ENCODE results near the gene E2F1.
"Not testable (repeated sequence)": the region's sequence is repeated elsewhere in the genome, so short reads cannot be mapped to it uniquely, and the experiment has no call there.

The E2F1 gene

GRCh38 chr20:33710681-33711445 lies 24.7 kb upstream of the E2F1 start:
- no peak for DNase-seq (ENCODE audit: low read depth in 2 of 2)

GRCh38 chr20:33709905-33710541 lies 23.8 kb upstream of the E2F1 start:
- DNase-seq (ENCODE audit: low read depth in 2 of 2) = no peak

DNA sequence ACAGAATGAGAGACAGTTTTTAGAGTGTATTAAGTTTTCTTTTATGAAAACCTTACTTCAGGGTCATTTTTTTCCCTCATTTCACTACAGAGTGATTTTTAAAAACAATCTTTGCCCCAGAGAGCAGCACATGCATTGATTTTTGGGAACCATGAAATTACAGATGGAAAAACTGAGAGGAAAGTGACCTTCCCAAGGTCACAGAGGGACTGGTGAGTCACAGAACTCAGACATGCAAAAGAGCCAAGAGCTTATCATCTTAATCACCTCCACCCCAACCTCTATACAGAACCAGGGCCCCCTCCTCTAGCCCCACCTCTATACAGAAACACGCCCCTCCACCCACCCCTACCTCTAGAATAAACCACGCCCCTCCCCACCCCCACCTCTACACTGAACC lies 23.2 kb upstream of the E2F1 start:
- DNase-seq (ENCODE audit: low read depth in 2 of 2) = no peak

- no peak for DNase-seq (ENCODE audit: low read depth in 2 of 2)
These were observed 21.5 kb upstream of the E2F1 start for GRCh38 chr20:33707668-33708067.

GRCh38 chr20:33704197-33704924 lies 18.2 kb upstream of the E2F1 start:
- no peak for DNase-seq (ENCODE audit: low read depth in 2 of 2)

GRCh38 chr20:33703498-33704137 lies 17.4 kb upstream of the E2F1 start:
- DNase-seq (ENCODE audit: low read depth in 2 of 2) = no peak

DNA sequence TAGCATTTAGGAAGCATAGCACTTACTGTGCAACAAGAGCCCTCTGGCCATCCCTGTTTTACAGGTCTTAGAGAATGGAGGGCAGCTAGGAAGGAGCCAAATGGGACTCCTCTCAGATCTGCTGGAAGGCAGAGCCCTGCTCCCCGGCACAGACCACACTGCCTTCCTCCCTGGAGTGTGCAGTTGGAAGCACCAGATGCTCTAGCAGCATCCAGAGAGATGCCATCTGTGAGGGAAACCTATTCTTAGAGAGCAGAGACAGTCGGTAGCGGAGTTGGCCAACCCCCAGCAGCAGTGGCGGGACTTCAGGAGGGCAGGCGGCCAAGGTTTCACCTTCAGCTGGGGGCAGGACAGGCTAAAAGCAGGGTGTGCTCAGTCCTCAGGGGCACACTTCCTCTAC lies 16.7 kb upstream of the E2F1 start:
- no peak for DNase-seq (ENCODE audit: low read depth in 2 of 2)

DNA sequence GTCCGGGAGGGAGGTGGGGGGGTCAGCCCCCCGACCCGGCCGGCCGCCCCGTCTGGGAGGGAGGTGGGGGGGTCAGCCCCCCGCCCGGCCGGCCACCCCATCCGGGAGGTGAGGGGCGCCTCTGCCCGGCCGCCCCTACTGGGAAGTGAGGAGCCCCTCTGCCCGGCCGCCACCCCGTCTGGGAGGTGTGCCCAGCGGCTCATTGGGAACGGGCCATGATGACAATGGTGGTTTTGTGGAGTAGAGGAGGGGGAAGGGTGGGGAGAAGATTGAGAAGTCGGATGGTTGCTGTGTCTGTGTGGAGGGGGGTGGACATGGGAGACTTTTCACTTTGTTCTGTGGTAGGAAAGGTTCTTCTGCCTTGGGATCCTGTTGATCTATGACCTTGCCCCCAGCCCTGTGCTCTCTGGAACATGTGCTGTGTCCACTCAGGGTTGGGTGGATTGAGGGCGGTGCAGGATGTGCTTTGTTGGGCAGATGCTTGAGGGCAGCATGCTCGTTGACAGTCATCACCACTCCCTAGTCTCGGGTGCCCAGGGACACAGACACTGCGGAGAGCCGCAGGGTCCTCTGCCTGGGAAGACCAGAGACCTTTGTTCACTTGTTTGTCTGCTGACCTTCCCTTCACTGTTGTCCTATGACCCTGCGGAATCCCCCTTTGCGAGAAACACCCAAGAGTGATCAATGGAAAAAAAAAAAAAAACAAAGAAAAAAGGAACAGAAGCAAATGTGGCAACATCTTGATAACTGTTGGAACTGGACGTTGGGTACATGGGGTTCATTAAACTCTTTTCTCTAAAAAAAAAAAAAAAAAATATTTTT lies 15.7 kb upstream of the E2F1 start:
- DNase-seq (ENCODE audit: low read depth in 2 of 2) = no peak

DNA sequence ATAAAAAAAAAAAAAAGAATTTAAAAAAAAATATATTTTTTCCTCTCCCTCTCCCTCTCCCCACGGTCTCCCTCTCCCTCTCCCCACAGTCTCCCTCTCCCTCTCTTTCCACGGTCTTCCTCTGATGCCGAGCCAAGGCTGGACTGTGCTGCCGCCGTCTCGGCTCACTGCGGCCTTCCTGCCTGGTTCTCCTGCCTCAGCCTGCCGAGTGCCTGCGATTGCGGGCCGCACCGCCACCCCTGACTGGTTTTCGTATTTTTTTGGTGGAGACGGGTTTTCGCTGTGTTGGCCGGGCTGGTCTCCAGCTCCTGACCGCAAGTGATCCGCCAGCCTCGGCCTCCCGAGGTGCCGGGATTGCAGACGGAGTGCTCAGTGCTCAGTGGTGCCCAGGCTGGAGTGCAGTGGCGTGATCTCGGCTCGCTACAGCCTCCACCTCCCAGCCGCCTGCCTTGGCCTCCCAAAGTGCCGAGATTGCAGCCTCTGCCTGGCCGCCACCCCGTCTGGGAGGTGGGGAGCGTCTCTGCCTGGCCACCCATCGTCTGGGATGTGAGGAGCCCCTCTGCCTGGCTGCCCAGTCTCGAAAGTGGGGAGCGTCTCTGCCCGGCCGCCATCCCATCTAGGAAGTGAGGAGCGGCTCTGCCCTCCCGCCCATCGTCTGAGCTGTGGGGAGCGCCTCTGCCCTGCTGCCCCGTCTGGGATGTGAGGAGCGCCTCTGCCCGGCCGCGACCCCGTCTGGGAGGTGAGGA lies 14.7 kb upstream of the E2F1 start:
- DNase-seq (ENCODE audit: low read depth in 2 of 2) = not testable (repeated sequence)

GRCh38 chr20:33698966-33699365 lies 12.8 kb upstream of the E2F1 start:
- DNase-seq (ENCODE audit: low read depth in 2 of 2) = not testable (repeated sequence)

- DNase-seq (ENCODE audit: low read depth in 2 of 2) = no peak
These were observed 10.9 kb upstream of the E2F1 start for GRCh38 chr20:33697129-33697528.

DNA sequence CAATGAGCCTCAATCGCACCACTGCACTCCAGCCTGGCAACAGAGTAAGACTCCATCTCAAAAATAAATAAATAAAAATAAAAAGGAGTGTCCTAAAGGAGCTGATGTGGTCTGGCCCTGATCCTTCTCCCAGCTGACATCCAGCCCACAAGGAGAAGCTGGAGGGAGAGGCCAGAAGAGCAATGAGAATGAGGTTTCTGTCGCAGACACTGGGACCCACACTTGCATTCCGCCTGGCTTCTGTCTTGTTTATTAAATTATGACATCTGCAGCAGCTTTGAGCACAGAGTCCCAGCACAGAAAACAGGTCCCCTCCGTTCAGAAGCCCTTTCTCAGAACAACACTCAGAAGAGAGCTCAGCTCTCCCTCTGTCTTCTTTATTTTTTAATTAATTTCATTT lies 10.3 kb upstream of the E2F1 start:
- no peak for DNase-seq (ENCODE audit: low read depth in 2 of 2)

GRCh38 chr20:33694639-33695012 lies 8.4 kb upstream of the E2F1 start:
- no peak for DNase-seq (ENCODE audit: low read depth in 2 of 2)

DNA sequence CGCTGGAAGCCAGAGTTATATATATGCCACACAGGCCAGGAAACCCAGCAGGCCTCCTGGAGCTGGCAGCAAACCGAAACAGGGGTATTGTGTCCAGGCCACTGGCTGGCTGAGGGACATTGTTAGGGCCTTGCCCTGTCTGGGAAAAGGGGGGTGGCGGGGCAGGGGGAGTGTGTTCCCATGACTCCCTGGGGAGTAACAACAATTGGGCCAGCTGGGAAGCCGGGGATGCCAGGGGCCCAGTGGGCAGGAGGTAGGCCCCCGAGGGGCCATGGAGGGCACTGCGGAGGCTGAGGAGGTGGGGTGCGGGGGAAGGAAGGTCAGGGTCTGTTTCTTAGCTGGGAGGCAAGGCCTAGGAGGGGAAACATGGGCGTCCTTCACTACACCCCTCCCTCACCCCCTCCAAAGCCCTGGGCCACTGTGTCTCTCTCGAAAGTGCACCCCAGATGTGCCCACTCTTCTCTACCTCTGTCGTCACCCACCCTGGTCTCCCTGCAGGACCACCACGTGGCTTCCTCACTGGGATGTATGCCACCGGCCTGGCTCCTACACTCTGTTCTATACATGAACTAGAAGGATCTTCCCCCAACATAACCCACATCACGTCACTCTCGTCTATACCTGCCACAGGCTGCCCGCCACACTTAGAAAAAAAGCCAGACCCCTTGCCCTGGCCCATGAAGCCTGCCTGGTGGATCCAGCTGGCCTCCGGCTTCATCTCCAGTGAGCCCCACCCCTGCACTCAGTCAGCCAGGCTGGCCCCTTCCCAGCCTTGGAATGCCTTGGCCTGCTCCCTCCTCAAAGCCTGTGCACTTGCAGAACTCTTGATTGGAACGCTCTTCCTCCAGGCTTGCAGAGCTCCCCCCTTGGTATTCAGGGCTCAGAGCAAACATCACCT lies 7.8 kb upstream of the E2F1 start:
- DNase-seq (ENCODE audit: low read depth in 2 of 2) = no peak

DNA sequence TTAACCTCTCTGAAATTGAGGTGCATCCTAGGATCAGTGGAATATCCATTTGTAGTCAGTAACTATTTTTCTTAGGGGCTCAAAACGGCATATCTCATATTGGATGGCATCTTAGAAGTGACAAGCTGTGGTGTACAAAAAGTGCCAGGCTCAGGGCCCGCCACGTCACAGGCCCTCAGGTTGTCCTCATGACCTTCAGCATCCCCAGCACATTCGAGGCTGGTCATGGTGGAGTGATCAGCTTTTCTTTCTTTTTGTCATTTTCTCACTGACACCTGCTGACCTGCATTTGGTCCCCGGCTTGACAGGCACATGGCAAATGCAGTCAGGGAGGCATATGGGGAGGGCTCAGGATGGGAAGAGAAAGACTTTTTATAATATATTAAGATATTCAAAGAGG lies 7.1 kb upstream of the E2F1 start:
- no peak for DNase-seq (ENCODE audit: low read depth in 2 of 2)

- peak in 1 of 2 donors; percentile 56 for DNase-seq (ENCODE audit: low read depth in 2 of 2)
These were observed 3.8 kb upstream of the E2F1 start for GRCh38 chr20:33689973-33690372.

GRCh38 chr20:33689493-33689892 lies 3.3 kb upstream of the E2F1 start:
- DNase-seq (ENCODE audit: low read depth in 2 of 2) = no peak

GRCh38 chr20:33688938-33689424 lies 2.8 kb upstream of the E2F1 start:
- no peak for DNase-seq (ENCODE audit: low read depth in 2 of 2)
